ENCODE measurements around the gene SPTLC1.
"Not testable (repeated sequence)": the region's sequence is repeated elsewhere in the genome, so short reads cannot be mapped to it uniquely, and the experiment has no call there.

Gene SPTLC1

DNA sequence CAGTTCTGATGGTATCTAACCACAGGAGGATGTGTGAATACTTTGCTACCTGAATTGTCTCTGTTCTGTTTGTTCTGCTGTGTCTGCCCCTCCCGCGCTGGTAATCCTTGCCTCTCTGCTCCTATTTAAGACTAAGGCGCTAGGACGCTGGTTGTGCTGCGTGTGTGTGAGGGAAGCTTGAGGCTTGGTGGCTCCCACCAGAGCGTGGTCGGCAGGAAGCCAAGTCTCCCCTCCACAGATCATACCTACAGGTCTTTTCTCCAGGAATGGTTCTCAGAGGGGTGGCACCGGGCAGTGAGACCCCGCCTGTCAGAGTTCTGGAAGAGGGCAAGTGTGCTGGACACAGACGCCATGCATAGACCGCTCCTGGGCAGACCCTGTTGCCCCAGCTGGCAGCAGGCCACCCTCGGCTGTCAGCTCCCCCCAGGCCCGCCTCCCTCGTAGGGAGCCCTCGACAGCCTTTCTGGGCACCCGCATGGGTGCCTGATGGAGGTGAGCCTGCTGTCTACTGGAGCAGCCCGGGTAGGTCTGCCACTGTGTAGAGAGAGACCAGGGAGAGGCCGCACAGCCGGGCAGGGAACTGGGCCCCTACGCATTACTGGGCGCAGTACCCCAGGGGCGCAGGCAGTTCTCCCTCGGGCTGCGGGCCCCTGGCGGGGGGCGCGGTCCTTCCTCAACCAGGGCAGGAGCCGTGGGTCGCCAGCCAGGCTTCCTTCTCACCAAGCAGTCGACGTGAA is 111.7 kb downstream of the SPTLC1 start:
- Mint-ChIP-seq H3K9me3 (ENCODE audit: low read depth) (no peaks in the 10 kb centered on the region), H3K36me3 (peaks cover 2% of the 10 kb centered on the region), H3K4me1 (ENCODE audit: low read depth) (no peaks in the 10 kb centered on the region), H3K27me3 (peaks cover 5% of the 10 kb centered on the region), H3K27ac (no peak overlapping the region), H3K4me3 (no peak overlapping the region)

DNA sequence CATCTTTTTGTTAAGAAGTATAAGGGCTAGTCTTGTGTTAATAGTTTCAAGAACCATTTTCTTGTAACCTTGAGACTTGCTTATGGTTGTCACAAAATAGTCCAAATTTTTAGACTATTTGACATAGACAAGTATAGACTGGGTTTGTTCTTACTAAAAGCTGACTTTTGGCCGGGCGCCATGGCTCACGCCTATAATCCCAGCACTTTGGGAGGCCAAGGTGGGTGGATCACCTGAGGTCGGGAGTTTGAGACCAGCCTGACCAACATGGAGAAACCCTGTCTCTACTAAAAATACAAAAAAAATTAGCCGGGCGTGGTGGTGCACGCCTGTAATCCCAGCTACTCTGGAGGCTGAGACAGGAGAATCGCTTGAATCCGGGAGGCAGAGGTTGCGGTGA is 113.3 kb downstream of the SPTLC1 start:
- not testable (repeated sequence) for H3K27me3 Mint-ChIP-seq, H3K27ac Mint-ChIP-seq

DNA sequence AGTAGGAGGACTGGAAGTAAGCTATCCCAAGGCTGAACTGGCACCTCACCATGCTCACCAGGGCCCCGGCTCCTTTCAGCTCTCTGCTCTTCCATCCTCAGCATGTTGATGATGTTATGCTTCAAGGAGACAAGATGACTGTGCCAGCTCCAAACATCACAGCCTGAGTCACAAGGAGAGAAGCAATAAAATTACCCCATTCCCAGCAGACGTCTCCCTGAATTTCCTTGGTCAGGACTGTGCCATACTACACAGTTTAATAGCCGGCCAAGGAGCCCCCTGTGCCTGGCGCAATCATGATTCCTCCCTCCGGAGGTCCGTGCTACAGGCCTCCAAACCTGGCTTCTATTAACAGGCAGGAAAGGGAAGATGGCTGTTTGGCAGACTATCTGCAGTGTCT is 114.0 kb downstream of the SPTLC1 start:
- Mint-ChIP-seq H3K4me3 (no peak overlapping the region), H3K4me1 (ENCODE audit: low read depth) (no peaks in the 10 kb centered on the region), H3K27ac (no peak overlapping the region), H3K36me3 (no peaks in the 10 kb centered on the region), H3K27me3 (peaks cover 5% of the 10 kb centered on the region), H3K9me3 (ENCODE audit: low read depth) (no peaks in the 10 kb centered on the region)

More for the DNA sequence above, 113.3 kb downstream of the SPTLC1 start:
- not testable (repeated sequence) for H3K4me1 Mint-ChIP-seq (ENCODE audit: low read depth); H3K9me3 Mint-ChIP-seq (ENCODE audit: low read depth); H3K36me3 Mint-ChIP-seq; H3K4me3 Mint-ChIP-seq

DNA sequence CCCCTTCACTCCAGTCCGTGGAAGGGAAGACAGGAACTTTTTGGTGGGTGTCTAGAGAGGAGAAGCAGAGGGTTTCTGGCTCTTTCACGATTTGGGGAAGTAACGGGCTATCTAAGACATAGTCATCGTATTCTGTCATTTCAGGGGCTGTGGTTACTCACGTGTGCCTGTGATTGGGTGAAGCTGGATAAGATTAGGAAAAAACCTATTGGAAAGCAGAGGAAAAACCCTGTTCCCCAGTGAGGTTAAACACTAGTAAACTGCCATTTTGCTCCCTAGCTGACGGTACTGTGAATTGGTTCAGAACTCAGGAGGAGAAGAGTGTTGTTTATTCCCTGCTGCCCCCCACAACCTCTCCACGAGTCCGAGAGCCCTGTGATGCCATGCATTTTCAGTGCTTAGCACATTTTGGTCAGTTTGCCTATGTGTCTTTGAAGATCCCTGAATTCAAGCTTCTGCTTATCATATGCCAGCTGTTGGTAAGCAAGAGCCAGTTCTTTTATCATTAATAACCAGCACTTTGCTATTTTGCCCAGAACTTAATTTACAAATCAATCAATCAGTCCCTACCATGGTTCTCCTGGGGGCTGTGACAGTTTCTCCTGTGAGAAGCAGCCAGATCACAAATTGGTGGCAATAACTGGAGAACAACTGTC is 120.1 kb downstream of the SPTLC1 start:
- Mint-ChIP-seq H3K27ac (no peak overlapping the region), H3K27me3 (peaks cover 13% of the 10 kb centered on the region)

DNA sequence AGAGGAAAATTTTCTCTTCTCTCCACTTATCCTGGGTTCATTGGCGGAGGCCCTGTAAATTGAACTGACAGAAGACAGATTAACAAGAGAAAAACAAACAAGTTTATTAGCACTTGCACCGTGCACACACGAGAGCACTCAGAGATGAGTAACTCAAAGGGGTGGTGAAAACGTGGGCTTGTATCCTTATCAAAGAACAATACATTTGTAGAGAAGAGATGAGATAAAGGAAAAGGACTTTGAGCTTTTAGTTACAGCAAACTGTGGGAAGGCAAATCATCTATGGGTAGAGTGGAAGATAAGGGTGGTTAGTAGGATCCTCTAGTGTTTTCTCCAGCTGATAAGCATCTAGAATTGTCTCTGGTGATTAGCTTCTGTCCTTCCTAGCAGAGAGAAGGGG is 120.8 kb downstream of the SPTLC1 start:
- H3K36me3 Mint-ChIP-seq = no peaks in the 10 kb centered on the region

More for the DNA sequence above, 120.1 kb downstream of the SPTLC1 start:
- Mint-ChIP-seq H3K9me3 (ENCODE audit: low read depth) (no peaks in the 10 kb centered on the region), H3K4me1 (ENCODE audit: low read depth) (no peaks in the 10 kb centered on the region), H3K36me3 (no peaks in the 10 kb centered on the region), H3K4me3 (no peak overlapping the region)

DNA sequence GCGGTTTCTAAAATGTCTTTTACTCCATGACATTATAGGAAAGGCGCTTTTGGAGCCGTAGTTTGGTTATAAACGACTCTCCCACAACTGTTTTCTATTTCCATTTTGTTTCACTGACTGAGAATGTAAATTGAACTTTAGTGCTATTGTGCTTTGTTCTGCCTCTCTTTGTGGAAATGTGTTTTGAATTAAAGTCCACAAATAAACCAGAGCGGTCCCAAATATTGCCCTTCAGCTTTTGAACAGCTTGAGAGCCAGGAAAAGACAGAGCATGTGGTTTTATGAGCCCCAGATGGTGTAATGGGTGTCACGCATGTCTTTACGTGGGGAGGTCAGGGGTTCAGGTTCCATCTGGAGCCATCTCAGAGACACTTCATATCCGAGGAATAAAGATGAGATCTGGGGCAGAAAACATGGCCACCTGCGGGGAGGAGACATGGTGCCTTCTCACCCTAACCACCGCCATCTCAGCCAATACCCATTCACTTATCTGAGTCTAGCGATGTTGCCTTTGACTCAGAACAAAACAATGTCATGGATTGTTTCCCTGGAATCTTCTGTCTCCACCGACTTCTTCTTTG is 122.7 kb downstream of the SPTLC1 start:
- peaks cover 8% of the 10 kb centered on the region for H3K27me3 Mint-ChIP-seq
- H3K36me3 Mint-ChIP-seq = no peaks in the 10 kb centered on the region
- no peaks in the 10 kb centered on the region for H3K4me1 Mint-ChIP-seq (ENCODE audit: low read depth)
- no peak overlapping the region for H3K4me3 Mint-ChIP-seq
- H3K9me3 Mint-ChIP-seq (ENCODE audit: low read depth) = no peaks in the 10 kb centered on the region
- no peak overlapping the region for H3K27ac Mint-ChIP-seq

More for the DNA sequence above, 120.8 kb downstream of the SPTLC1 start:
- Mint-ChIP-seq H3K27ac (no peak overlapping the region), H3K27me3 (peaks cover 13% of the 10 kb centered on the region), H3K9me3 (ENCODE audit: low read depth) (no peaks in the 10 kb centered on the region), H3K4me1 (ENCODE audit: low read depth) (no peaks in the 10 kb centered on the region), H3K4me3 (no peak overlapping the region)

DNA sequence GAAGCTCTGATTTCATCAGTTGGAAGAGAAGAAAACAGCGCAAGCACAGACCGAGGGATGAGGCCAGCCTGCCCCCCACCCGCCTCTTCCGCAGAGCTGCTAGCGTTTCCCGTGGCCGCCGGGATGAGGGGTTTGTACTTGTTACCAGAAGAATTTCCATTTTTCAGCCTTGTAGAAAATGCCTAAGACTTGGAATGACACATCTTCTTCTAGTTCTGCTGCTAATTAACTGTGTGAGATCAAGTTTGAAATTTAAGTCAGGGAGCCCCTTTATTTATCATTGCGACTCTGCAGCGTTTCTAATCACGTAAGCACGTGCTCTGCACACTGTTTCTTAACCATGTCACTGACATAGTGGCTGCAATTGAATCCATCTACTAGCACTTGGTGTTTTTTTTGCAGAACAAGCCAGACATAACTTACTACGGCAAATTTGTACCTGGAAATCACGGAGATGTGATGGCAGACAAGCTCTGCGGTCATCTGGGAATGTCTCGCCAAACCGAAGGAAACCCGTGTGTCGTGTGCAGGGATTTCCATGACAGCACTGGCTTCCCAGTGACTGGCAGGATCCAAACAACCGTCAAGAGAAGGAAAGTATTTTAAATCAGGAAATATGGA is 123.4 kb downstream of the SPTLC1 start:
- Mint-ChIP-seq H3K4me3 (no peak overlapping the region), H3K4me1 (ENCODE audit: low read depth) (no peaks in the 10 kb centered on the region), H3K9me3 (ENCODE audit: low read depth) (no peaks in the 10 kb centered on the region), H3K27me3 (peaks cover 8% of the 10 kb centered on the region), H3K27ac (no peak overlapping the region), H3K36me3 (no peaks in the 10 kb centered on the region)

DNA sequence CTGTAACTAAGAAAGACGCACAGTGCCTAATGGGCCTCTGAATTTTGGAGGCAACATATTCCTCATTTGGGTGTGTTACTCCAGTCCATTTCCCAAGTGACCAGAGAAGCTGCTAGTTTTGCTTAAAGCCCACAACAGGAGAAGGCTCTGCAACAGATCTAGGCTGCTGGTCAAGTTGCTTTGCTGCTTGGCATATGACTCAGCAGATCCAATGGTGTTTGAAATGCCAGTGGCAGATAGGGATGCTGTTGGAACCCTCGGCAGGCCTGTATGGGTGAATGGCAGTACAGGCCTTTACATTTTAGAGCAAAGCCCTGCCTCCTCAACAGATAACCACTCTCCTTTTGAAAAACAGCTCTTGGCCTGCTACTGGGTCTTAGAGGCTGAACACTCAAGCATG is 129.0 kb downstream of the SPTLC1 start:
- H3K27ac Mint-ChIP-seq = no peak overlapping the region
- H3K9me3 Mint-ChIP-seq (ENCODE audit: low read depth) = no peaks in the 10 kb centered on the region
- no peaks in the 10 kb centered on the region for H3K36me3 Mint-ChIP-seq
- H3K4me3 Mint-ChIP-seq = no peak overlapping the region
- H3K27me3 Mint-ChIP-seq = peaks cover 1% of the 10 kb centered on the region
- no peaks in the 10 kb centered on the region for H3K4me1 Mint-ChIP-seq (ENCODE audit: low read depth)

DNA sequence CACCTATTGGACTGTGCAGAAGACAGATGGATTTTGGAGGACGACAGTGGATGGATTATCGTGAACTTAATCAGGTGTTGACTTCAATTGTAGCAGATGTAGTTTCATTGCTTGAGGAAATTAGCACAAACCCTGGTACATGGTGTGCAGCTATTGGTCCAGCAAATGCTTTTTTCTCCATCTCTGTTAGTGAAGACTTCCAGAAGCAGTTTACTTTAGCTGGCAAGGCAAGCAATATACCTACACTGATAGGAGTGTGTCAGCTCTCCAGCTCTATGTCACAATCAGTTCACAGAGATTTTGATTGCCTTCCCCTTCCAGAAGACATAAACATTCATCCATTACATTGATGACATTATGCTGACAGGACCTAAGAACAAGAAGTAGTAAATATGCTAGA is 129.5 kb downstream of the SPTLC1 start:
- no peak overlapping the region for H3K4me3 Mint-ChIP-seq
- no peaks in the 10 kb centered on the region for H3K9me3 Mint-ChIP-seq (ENCODE audit: low read depth)
- no peaks in the 10 kb centered on the region for H3K4me1 Mint-ChIP-seq (ENCODE audit: low read depth)
- H3K27me3 Mint-ChIP-seq = peaks cover 1% of the 10 kb centered on the region
- H3K27ac Mint-ChIP-seq = no peak overlapping the region
- no peaks in the 10 kb centered on the region for H3K36me3 Mint-ChIP-seq
